Prostate gland (tissue), 2 donors: ENCODE results near the gene MYOC.

Experiments used
- CTCF ChIP-seq, 4 experiments: fragments of 200-600 bp in 2 of 4; fragments of 450-650 bp in 2 of 4; sonication (generic) in 2 of 4; IDR thresholded peaks; 1 replicate in 3 of 4; 2 replicates in 1 of 4; pipeline ENCODE4 v1.5.1; 2016 to 2019; ENCODE audit warnings: antibody characterized with exemption in 4 of 4, mild to moderate bottlenecking in 2 of 4, moderate library complexity in 2 of 4
- POLR2A ChIP-seq: fragments of 450-650 bp; IDR thresholded peaks from one replicate; pipeline ENCODE4 v1.6.1; 2016; ENCODE audit warnings: antibody characterized with exemption, mild to moderate bottlenecking

- TF ChIP-seq CTCF (IDR thresholded peaks at IDR 0.05) (no peak), POLR2A (no peak)
These were observed 10.8 kb upstream of the MYOC start for GRCh38 chr1:171663036-171663853.
